ENCODE data around the gene TMBIM6.
A peak's percentile ranks its signal among the peaks of the same experiment; 100 is the strongest.
"Not testable (repeated sequence)": the region's sequence is repeated elsewhere in the genome, so short reads cannot be mapped to it uniquely, and the experiment has no call there.

The TMBIM6 gene

GRCh38 chr12:49721355-49721754, 20.0 kb upstream of the TMBIM6 start:
- not testable (repeated sequence) for DNase-seq (ENCODE audit: extremely low spot score, insufficient read length, low read depth); FAIRE-seq

- DNase-seq (ENCODE audit: extremely low spot score, insufficient read length, low read depth) (no peak), FAIRE-seq (no peak)
These were observed 12.9 kb upstream of the TMBIM6 start for GRCh38 chr12:49728446-49728845.

- no peak for FAIRE-seq
- DNase-seq (ENCODE audit: extremely low spot score, insufficient read length, low read depth): no peak
These were observed 11.3 kb upstream of the TMBIM6 start for GRCh38 chr12:49730050-49730449.

GRCh38 chr12:49730568-49731101, 10.7 kb upstream of the TMBIM6 start:
- FAIRE-seq: no peak

GRCh38 chr12:49733219-49734017, 7.9 kb upstream of the TMBIM6 start:
- no peak for FAIRE-seq
- DNase-seq (ENCODE audit: extremely low spot score, insufficient read length, low read depth): no peak

More at GRCh38 chr12:49730568-49731101, 10.7 kb upstream of the TMBIM6 start:
- no peak for DNase-seq (ENCODE audit: extremely low spot score, insufficient read length, low read depth)

GRCh38 chr12:49734900-49735299, 6.5 kb upstream of the TMBIM6 start:
- FAIRE-seq; DNase-seq (ENCODE audit: extremely low spot score, insufficient read length, low read depth): not testable (repeated sequence)

- not testable (repeated sequence) for DNase-seq (ENCODE audit: extremely low spot score, insufficient read length, low read depth); FAIRE-seq
These were observed 2.6 kb upstream of the TMBIM6 start for GRCh38 chr12:49738721-49739120.

- not testable (repeated sequence) for FAIRE-seq; DNase-seq (ENCODE audit: extremely low spot score, insufficient read length, low read depth)
These were observed 1.1 kb upstream of the TMBIM6 start for GRCh38 chr12:49740277-49740676.

- DNase-seq (ENCODE audit: extremely low spot score, insufficient read length, low read depth): peak; percentile 40
- peak; percentile 81 for FAIRE-seq
These were observed 694 bp downstream of the TMBIM6 start for GRCh38 chr12:49741882-49742620.

GRCh38 chr12:49744363-49744885, 3.1 kb downstream of the TMBIM6 start:
- FAIRE-seq: no peak
- no peak for DNase-seq (ENCODE audit: extremely low spot score, insufficient read length, low read depth)

GRCh38 chr12:49748306-49748705, 6.9 kb downstream of the TMBIM6 start:
- no peak for DNase-seq (ENCODE audit: extremely low spot score, insufficient read length, low read depth)
- FAIRE-seq: no peak

GRCh38 chr12:49748800-49749199, 7.4 kb downstream of the TMBIM6 start:
- FAIRE-seq: no peak
- DNase-seq (ENCODE audit: extremely low spot score, insufficient read length, low read depth): no peak

GRCh38 chr12:49750027-49750995, 9.0 kb downstream of the TMBIM6 start:
- peak; percentile 5 for FAIRE-seq
- no peak for DNase-seq (ENCODE audit: extremely low spot score, insufficient read length, low read depth)

- DNase-seq (ENCODE audit: extremely low spot score, insufficient read length, low read depth) (no peak), FAIRE-seq (no peak)
These were observed 9.6 kb downstream of the TMBIM6 start for GRCh38 chr12:49750996-49751393.

GRCh38 chr12:49761677-49762467, 20.5 kb downstream of the TMBIM6 start:
- DNase-seq (ENCODE audit: extremely low spot score, insufficient read length, low read depth): no peak
- no peak for FAIRE-seq

- FAIRE-seq (no peak), DNase-seq (ENCODE audit: extremely low spot score, insufficient read length, low read depth) (no peak)
These were observed 21.1 kb downstream of the TMBIM6 start for GRCh38 chr12:49762468-49762847.

- DNase-seq (ENCODE audit: extremely low spot score, insufficient read length, low read depth): peak; percentile 48
- FAIRE-seq: peak; percentile 52
These were observed 21.7 kb downstream of the TMBIM6 start for GRCh38 chr12:49763006-49763591.

GRCh38 chr12:49764126-49764525, 22.8 kb downstream of the TMBIM6 start:
- no peak for FAIRE-seq
- no peak for DNase-seq (ENCODE audit: extremely low spot score, insufficient read length, low read depth)

GRCh38 chr12:49766115-49766455, 24.7 kb downstream of the TMBIM6 start:
- FAIRE-seq (no peak), DNase-seq (ENCODE audit: extremely low spot score, insufficient read length, low read depth) (no peak)

Data from GM18507 (cell line).